Stimulated activated CD8-positive, alpha-beta memory T cell treated with anti-CD3 and anti-CD28 coated beads, Interleukin-2, amount 100 ng/mL, for 1 hour (primary cell): ENCODE measurements around the gene SEMA3C.

ENCODE experiments used
- DNase-seq, 2 donors: peaks; one replicate each; pipeline ENCODE4 v3.0.0-alpha.2; 2020; ENCODE audit warnings: low read depth in 2 of 2

SEMA3C gene

GRCh38 chr7:80848841-80849240 is 70.0 kb downstream of the SEMA3C start:
- DNase-seq = no peak

DNA sequence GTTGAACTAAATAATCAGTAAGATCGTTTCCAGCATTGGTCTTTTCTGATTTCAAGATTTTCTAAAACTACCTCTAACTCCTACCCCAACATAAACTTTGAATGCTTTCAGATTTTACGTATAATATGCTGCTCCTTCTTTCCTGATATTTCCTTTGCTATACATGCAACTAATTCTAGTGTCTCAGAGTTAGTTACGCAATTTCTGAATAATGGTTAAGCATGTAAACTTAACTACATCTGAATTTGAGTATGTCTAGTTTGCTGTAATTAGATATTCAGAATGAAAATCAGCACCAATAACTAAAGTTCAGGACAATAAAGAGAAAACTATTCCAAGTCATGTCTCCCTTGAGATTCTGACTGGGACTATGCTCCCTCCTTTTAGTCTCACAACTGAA is 71.0 kb downstream of the SEMA3C start:
- no peak for DNase-seq

- no peak for DNase-seq
Observed at GRCh38 chr7:80847027-80847426, 71.8 kb downstream of the SEMA3C start.

DNA sequence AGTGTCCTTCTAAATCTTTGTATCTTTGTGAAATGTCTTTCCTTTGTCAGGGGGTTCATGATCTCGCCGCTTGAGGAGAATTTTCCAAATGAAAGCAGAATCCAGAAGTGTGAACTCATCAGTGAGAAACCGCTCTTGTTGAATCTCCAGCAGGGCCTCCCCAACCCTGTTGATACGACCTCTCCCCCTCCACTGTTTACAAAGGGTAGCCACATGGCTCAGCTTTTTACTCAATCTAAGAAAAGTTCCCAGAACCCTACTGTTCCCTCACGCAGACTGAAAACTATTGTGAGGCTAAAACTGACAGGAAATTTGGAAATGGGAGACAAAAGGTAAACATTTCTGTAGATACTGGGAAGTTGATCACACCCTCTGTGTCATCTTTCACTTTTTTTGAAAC is 73.9 kb downstream of the SEMA3C start:
- no peak for DNase-seq

DNA sequence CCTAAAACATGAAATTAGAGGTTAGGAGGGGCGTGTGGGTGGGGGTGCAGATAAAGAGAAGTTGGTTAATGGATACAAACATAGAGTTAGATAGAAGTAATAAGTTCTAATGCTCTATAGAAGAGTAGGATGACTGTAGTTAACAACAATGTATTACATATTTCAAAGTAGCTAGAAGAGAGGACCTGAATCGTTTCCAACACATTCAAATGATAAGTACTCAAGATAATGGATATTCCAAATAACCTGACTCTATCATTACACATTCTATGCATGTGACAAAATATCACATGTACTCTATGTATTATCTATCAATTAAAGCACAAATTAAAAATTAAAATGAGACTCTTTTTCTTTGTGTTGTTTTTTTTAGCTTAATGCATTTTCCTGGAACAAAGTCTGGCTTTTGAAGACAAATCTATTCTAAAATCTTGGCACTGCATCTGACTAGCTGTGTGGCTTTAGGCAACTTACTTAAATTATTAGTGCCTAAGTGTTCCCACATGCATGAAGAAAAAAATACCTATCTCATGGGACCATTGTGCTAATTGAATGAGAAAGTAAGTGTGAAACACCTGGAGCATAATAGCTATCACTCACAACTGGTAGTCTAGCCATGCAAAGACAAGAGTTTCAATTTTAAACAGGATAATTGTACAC is 75.7 kb downstream of the SEMA3C start:
- DNase-seq = no peak

GRCh38 chr7:80842022-80842790 is 76.6 kb downstream of the SEMA3C start:
- DNase-seq = no peak

DNA sequence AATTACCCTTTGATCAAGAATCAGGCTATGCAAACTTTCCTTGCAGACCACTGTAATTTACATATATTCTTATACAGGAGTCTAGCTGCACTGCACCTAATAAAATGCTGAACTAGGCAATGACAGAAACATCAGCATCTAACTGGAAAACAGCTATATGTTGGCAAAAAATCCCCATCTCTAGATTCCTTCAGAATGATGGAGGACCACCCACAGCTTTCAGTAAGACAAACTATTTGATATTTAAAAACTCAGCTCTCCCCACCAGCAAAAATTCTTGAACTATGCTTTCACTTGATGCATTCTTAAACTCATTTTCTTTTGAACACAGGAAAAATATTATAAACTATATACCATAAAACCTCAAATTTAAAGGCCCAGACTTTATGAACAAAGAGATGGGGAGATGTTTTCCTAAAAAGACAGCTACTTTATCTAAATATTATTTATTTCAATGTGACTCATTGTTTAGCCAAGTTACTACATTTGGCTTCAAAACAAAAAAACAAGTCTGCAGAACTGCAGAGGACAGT is 77.4 kb downstream of the SEMA3C start:
- DNase-seq = no peak

DNA sequence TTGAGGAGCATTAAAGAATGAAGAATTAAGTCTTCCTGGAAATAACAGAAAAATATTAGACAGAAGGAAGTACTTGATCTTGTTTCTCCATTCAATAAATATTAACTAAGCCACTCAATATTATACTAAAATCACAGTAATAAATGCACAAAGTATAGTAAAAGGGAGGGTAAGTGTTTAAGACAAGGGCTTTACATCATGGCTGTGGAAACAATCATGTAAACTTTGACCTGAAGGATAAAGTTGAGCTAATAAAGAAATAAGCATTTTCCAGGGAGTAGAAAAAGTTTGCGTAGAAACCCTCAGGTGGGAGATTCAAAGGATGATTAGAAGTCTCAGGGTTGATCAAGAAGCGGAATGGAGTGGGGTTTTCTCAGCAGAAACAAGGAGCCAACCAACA is 78.2 kb downstream of the SEMA3C start:
- DNase-seq = no peak

DNA sequence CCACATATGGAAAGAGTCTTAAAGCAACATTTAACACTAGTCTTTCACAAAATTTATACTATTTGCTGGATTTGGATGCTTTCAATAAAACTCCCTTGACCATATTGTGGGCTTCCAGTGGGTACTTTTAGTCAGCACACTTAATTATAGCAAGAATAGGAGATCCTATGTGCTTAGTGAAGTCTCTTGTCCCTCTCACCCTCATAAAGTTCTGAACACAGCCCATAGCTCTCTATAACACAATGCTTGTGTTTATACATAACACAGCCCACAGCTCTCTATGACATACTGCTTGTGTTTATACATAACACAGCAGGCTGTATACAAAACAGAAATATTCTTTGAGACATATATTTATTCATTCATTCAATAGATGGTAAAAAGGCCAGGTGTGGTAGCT is 79.0 kb downstream of the SEMA3C start:
- no peak for DNase-seq

DNA sequence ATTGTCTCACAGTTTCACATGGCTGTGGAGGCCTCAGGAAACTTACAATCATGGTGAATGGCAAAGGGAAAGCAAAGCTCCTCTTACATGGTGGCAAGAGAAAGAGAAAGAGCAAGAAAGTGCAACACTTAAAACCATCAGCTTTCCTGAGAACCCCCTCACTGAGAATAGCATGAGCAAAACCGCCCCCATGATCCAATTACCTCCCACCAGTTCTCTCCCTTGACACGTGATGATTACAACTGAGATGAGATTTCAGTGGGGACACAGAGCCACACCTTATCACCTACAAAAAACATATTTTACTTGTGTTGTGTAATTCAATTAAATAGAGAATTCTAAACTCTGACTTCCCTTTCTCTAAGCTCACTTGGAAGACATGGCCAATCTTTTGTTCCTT is 80.2 kb downstream of the SEMA3C start:
- DNase-seq = no peak

GRCh38 chr7:80837345-80837744 is 81.5 kb downstream of the SEMA3C start:
- DNase-seq = no peak

DNA sequence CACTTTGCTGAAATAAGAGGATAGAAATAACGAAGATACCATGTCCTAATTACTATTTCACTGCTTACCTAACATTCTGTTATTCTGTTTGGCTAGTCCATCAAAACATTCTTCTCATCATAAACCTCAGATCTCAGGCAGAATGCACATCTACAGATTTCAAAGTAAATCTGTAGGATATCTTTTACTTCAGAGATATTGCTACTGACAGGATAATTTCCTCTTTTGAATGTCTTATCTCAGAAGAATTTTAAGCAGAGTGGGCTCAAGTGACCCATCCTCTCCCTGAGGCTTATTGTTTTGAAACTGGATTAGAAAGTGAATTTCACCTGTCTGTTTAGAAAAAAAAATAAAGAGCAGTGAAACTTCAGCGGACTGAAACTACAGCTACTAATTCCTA is 83.6 kb downstream of the SEMA3C start:
- no peak for DNase-seq

GRCh38 chr7:80833289-80834268 is 85.3 kb downstream of the SEMA3C start:
- DNase-seq = no peak

GRCh38 chr7:80832006-80832405 is 86.8 kb downstream of the SEMA3C start:
- DNase-seq = no peak

GRCh38 chr7:80830584-80831285 is 88.1 kb downstream of the SEMA3C start:
- DNase-seq = no peak

DNA sequence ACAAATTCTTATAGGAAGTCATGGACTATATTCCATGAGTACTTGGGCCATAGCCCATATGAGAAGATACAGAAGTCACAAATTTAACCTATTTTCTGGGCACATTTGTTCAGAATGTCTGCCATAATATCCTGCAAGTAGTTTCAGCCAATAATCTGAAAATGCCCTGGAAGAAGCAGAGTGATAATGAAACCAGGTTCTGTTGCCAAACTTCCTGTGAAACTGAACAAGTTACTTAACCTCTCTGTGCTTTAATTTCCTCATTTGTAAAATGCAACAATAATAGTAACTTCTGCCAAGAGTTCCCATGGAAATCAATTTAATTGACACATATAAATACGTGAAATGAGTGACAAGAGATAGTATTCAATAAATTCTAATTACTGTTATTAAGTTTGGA is 88.8 kb downstream of the SEMA3C start:
- no peak for DNase-seq

GRCh38 chr7:80829527-80829926 is 89.3 kb downstream of the SEMA3C start:
- DNase-seq = no peak

- DNase-seq = no peak
Observed at GRCh38 chr7:80827239-80827633, 91.6 kb downstream of the SEMA3C start.

DNA sequence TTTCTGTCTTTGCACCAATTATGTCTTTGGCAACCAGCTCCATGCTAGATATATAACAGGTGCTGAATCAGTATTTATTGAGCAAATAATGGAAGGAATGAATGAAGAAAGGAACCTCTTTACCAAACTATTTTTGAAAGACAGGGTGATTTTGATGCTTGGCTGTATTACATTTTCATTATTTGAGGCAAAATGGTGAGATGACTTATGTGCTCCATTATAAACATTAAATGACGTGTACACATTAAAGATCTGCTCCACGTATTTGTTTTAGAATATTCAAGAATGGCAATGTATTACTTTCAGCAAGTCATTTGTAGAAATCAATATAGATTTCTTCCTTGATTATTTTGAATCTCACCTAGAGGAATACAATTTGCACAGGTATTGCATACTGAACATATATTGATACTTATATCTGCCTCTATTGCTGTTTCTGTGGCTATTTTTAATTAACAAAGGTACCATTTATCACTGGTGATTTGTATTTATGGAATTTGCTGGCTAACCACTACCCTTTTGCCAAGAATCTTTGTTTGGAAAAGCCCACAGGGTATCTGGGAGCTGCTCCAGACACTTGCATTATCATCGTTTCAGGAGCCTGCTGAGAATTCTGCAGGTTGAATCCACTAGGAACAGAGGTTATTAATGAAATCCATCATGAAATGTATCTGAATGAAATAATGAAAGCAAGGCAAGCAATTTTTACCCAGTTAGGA is 92.2 kb downstream of the SEMA3C start:
- no peak for DNase-seq

DNA sequence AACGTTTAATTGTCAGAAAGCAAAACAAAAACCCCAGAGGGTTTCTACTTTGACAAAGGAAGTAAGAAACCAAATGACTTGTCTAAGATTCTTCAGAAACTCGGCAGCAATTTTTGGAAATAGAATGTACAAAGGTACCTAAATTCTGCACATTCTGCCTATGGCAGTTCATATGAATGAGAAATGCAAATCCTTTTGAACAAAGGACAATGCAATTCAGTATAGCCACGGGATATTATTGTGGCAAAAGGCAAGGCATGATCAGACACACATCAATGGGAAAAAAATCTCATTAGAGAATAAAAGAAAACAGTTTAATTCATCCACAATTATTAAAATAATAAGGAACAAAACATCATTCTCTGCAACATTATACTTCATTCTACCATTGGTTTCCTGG is 93.4 kb downstream of the SEMA3C start:
- DNase-seq = no peak

DNA sequence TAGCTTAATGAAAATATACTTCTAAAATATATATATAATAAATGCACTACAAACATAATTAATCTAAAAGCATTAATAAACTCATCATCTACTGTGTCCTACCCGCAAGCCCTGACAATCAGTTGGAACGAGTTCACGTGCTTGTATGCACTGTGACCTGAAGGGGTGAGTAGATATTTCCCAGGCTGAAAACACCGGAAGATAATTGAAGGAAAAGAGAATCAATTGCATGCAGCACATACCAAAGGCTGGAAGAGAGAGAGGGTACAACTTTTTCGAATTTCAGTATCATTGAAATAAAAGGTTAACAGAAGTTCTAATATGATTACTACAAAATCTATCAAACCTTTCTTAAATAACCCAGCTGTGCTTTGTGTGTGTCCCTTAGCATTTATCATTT is 94.6 kb downstream of the SEMA3C start:
- DNase-seq = no peak
